Urinary bladder (tissue), 4 donors: ENCODE data around the gene TBX20. TPM values are rescaled to one million over a fixed set of nuclear protein-coding genes. Genes with fewer than 3 reads are reported as not detected.
A peak's percentile ranks its signal among the peaks of the same experiment; 100 is the strongest.

Experiments used
- DNase-seq: peaks from one replicate; pipeline ENCODE4 v3.0.0-alpha.2; 2015; ENCODE audit errors: extremely low spot score
- H3K27ac ChIP-seq: one replicate; pipeline ENCODE4 v1.5.1; 2013; ENCODE audit warnings: low read depth, mild to moderate bottlenecking, moderate library complexity
- H3K36me3 ChIP-seq: one replicate; pipeline ENCODE4 v1.6.1; 2013; ENCODE audit warnings: mild to moderate bottlenecking, moderate library complexity; ENCODE audit not compliant: insufficient read depth
- H3K4me1 ChIP-seq: one replicate; pipeline ENCODE4 v1.6.1; 2013; ENCODE audit warnings: mild to moderate bottlenecking, moderate library complexity; ENCODE audit not compliant: insufficient read depth
- H3K4me3 ChIP-seq: one replicate; pipeline ENCODE4 v1.5.1; 2013; ENCODE audit warnings: low read depth, low read length
- WGBS: extraction: QIAGEN DNeasy Blood & Tissue Kit; methylation state at CpG from one replicate; pipeline ENCODE4 v1.1.7; 2013; 5-methylcytosine and 5-hydroxymethylcytosine counted together
- polyA plus RNA-seq: library from polyadenylated mRNA; stranded (reverse); fragments of 200-250 nt; gene quantifications from one replicate; pipeline ENCODE4 v1.2.3, GENCODE V29; 2013
- total RNA-seq: library from RNA; depleted of rRNA; stranded (reverse); fragments of >200 nt; gene quantifications from one replicate; pipeline ENCODE4 v1.2.3, GENCODE V29; 2014
- donor health status: healthy with polysubstance abuse.
- donor health status: healthy.

Gene TBX20
- total and polyA plus RNA-seq, 2 donors, result 14.0 to 22.4 TPM

DNA sequence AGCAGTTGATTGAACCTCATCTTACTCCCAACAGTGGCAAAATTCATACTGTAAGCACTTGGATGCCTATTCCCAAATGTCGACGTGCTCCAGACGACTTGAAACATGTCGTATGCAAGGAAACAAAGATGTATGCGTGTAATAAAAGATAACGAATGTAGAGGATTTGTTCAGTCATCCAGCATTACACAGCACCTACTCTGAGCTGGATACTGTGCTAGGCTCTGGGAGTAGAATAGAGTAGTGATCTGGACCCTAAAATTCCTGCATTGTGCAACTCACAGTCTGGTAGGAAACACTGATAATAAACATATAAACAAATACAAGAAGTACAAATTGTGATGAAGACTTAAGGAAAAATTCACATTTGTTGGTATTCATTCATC, 5.6 kb upstream of the TBX20 start:
- Histone ChIP-seq H3K36me3 (no peaks in the 10 kb centered on the region), H3K27ac (no peak overlapping the region), H3K4me1 (no peaks in the 10 kb centered on the region), H3K4me3 (no peak overlapping the region)
- WGBS, result 30% methylated on average over 6 of the region's 6 CpGs
- no peak for DNase-seq

DNA sequence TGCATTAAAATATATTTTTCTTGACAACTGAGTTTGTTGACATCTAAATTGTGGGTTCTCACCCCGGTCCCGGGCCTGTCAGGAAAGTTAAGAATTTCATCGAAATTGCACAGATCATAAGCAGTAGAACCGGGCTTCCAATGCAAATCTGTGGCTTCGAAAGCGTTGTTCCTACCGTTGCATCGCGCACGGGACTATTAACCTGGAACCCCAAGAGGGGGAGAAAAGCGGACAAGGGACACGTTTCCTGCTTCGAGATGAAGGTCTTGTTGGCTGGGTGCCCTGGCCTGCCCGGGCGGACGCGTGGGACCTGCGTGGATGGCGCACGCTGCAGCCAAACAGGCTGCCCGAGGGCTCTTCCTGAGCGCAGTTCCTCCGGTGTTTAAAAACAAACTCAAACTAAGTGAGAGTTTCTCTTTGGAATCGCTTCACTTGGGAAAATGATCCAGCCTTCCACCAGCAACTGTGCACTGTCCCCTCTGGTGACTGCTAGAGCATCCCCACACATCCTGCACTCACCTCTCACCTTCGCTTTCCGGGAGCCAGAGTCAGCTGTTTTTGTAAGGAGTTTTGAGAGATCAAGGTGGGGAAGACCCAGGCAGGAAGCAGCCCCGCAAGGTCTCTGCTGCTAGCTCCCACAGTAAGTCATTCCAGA, 5.1 kb upstream of the TBX20 start:
- H3K4me3 ChIP-seq, result no peak overlapping the region
- 65% methylated on average over 27 of the region's 27 CpGs for WGBS
- H3K36me3 ChIP-seq, result no peaks in the 10 kb centered on the region
- no peaks in the 10 kb centered on the region for H3K4me1 ChIP-seq
- no peak overlapping the region for H3K27ac ChIP-seq
- no peak for DNase-seq

DNA sequence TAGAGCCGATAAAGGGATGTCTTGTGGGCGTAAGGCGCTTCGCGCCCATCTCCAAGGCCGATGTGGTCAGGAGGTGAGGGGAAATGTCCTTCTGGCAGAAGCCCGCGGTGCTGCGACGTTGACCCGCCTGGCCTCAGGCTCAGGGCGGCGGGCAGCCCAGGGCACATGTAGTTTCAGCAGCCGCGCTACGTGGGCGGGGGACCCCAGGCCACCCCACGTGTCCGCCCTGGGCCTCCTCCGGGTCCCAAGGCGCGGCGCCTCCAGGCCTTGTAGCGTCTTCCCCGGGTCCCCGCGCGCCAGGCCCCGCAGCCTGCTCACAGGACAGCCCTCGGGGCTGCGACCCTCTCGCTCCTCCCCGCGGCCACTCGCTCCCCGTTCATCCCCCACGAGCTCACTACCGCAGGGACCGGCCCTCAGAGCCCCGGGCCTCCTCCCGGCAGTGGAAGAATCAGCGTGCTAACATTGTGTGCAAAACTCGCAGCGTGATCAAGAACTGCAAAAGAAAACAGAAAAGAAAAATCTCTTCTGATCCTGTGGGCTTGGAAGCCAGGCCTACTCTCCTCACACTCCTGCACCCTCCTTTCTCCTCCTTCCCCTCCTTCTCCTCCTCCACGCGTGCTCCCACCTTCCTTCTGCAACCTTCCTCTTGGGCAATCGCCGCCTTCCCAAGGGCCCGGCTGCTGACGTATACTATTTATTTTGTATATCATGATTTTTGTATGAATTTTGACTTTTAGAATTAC, 4.4 kb upstream of the TBX20 start:
- Histone ChIP-seq H3K27ac (no peak overlapping the region), H3K4me3 (no peak overlapping the region), H3K4me1 (no peaks in the 10 kb centered on the region), H3K36me3 (no peaks in the 10 kb centered on the region)
- WGBS, result 71% methylated on average over 50 of the region's 50 CpGs
- DNase-seq, result no peak

DNA sequence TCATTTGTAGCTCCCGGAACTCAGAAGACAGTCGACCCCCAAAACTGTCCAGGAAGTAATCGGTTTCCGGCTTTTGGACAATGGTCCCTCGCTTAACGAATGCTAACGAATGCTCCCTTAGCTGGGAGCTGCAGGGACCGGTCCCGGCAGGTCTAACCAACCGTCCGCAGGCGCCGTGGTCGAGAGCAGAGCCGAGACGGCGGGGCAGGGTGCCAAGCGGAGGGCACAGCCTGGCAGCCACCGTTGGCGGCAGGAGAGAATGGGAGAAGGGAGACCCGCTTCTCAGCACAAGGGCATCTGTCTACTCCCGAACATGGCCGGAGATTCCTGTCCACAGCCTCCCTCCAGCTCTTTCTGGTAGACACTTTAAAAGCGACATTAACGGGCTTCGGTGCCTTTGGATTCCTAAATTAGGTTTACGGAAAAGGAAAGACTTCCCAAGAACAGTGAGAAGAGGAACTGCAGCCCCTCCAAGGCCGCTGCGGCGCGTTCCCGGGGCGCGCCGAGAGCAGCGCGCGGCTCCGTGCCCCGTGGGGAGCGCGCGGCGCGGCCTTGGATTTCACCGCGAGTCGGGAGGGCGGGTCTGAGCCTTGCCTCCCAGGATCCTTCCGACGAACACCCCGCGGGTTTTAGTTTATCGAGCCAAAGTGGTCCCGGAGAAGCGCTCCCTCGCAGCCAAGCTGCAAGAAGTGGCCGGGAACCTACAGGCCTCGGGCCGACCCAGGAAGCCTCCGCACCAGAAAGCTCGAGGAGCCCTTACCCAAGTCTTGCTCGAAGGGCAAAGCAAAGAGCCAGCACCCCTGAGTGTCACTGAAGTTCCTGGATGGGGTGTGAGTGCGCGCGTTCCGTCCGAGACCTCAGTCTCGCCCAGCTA, 3.6 kb upstream of the TBX20 start:
- Histone ChIP-seq H3K36me3 (no peaks in the 10 kb centered on the region), H3K27ac (no peak overlapping the region), H3K4me1 (no peaks in the 10 kb centered on the region), H3K4me3 (no peak overlapping the region)
- 47% methylated on average over 69 of the region's 69 CpGs for WGBS
- no peak for DNase-seq

DNA sequence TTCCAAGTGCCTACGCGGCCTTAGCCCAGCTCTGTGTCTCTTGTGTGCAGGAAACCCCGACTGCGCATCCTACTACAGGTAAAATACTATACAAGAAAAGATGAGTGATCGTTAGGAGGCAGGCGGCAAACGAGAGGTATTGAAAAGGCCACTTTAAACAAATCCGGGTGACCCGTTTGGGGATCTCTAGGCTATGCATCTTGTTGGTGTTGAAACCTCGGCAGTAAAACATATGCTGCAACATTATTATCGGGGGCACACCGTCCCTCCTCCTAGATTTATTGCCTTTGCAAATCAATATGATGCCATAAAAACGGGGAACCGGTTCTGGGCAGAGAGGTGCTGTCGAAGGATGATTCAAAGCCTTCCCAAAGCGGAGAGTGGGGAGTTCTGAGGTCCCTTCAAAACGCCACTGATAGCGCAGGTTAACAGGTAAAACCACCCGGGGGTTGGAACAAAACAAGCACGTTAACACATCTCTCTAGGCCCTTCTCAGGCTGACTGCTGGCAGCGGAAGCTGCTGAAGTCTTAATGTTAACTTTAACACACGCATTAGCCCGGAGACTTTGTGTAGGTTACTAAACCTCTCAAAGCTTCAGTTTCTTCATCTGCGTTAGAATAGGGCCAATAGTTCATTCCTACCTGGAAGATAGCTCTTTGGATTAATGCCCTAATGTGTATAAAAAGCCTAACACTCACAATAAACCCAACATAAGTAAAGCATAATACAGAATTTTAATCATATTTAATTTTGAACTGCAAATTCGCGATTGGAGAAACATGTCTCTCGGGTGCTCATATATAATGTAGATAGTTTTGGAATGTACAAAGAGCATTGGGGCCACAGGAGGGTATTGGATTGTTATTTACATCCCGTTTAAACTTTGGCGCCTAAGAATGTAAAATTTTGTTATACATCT, 2.6 kb upstream of the TBX20 start:
- Histone ChIP-seq H3K36me3 (no peaks in the 10 kb centered on the region), H3K27ac (no peak overlapping the region), H3K4me1 (no peaks in the 10 kb centered on the region), H3K4me3 (no peak overlapping the region)
- 67% methylated on average over 29 of the region's 29 CpGs for WGBS
- no peak for DNase-seq

DNA sequence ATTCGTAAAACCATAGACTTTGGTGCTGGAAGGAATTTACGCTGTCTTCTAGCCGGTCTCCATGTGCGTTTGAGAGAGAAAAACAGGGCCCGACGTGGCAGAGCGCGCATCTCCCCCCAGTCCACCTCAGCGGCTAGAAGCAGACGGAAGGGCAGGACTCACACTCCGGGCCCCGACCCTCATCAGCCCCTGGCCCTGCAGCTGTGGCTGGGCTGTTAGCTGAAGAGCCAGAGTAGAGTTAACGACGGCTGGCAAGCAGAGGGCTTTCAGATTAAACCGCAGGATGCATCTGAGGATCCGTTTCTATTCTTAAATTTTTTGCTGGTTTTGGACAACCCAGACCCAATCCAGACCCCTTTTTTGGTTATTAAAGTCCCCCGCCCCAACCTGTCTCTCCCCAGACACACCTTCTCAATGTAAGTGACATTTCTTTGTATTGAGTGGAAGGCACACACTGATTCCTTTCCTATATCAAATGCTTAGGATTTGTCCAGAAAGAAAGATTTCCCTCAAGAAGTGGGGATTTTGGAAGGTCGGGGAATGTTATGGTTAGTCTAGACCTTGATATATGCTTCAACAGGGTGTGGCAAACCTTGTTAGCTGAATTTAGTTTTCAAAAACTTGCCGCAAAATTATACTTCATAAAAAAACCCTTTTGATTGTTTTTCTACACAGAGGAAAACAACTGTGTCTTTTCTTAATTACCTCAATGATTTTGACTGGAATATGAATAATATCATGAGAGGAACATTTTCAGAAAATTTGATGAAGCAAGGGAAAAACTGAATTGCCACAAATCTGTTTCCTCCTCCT, 1.7 kb upstream of the TBX20 start:
- no peaks in the 10 kb centered on the region for H3K36me3 ChIP-seq
- H3K4me1 ChIP-seq, result no peaks in the 10 kb centered on the region
- H3K27ac ChIP-seq, result no peak overlapping the region
- 69% methylated on average over 19 of the region's 19 CpGs for WGBS
- no peak for DNase-seq
- H3K4me3 ChIP-seq, result no peak overlapping the region

DNA sequence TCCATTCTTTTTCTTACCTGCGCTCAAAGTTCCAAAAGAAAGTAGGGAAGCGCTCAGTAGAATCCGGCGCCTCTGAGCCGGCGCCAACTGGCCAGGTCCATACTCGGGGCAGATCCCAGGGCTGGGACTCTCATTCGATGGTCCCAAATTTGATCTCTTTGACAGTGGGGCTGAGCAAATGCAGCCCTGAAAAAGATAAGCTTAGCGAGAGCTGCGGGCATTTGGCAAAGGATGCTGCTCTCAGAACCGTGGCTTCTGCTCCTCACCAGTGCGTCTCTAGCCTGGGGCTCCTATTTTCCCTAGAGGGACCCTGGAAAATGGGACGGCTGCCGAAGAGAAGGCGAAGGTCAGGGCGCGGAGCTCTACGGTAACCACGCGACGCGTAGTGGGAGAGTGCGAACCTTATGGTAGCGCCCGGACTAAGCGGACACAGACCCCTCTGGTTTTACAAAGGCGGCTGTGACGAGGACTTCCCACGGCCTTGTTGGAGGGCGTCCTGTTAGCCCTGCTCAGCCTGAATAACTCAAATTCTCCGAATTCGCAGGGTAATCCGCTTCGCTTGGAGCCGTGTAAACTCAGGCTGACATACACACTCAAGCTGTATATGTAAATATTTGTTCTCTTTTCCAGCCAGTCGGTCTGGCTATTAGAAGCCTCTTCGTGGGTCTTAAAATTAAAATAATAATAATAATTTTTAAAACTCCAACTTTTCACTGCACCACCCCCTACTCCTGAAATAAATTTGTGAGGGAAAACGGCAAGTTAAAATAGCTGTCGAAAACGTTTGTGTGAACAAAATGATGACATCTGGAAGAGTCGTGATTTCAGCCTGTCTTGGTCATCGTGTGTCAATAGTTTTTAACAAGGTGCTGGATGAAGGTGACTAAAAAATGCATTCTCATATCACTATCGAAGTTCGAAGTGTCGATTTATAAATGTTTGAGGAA, 869 bp upstream of the TBX20 start:
- H3K36me3 ChIP-seq, result no peaks in the 10 kb centered on the region
- WGBS, result 61% methylated on average over 45 of the region's 45 CpGs
- H3K27ac ChIP-seq, result no peak overlapping the region
- no peaks in the 10 kb centered on the region for H3K4me1 ChIP-seq
- DNase-seq, result no peak
- H3K4me3 ChIP-seq, result peak overlapping the region; percentile 30

DNA sequence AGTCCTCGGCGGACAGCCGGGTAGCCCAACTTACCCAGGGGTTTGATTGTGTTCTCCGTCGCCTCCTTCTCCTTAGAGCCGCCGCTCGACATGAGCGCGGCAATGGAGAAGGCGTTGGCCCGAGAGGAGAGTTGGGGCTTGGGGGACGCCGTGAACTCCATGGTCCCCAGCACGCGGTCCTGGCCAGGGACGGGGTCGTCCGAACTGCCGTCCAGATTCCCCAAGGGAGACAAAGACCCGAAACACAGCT, 515 bp downstream of the TBX20 start:
- no peak for DNase-seq
- under 1% methylated on average over 21 of the region's 21 CpGs for WGBS
- H3K4me1 ChIP-seq, result no peaks in the 10 kb centered on the region
- H3K36me3 ChIP-seq, result no peaks in the 10 kb centered on the region
- no peak overlapping the region for H3K27ac ChIP-seq
- peak overlapping the region; percentile 30 for H3K4me3 ChIP-seq

DNA sequence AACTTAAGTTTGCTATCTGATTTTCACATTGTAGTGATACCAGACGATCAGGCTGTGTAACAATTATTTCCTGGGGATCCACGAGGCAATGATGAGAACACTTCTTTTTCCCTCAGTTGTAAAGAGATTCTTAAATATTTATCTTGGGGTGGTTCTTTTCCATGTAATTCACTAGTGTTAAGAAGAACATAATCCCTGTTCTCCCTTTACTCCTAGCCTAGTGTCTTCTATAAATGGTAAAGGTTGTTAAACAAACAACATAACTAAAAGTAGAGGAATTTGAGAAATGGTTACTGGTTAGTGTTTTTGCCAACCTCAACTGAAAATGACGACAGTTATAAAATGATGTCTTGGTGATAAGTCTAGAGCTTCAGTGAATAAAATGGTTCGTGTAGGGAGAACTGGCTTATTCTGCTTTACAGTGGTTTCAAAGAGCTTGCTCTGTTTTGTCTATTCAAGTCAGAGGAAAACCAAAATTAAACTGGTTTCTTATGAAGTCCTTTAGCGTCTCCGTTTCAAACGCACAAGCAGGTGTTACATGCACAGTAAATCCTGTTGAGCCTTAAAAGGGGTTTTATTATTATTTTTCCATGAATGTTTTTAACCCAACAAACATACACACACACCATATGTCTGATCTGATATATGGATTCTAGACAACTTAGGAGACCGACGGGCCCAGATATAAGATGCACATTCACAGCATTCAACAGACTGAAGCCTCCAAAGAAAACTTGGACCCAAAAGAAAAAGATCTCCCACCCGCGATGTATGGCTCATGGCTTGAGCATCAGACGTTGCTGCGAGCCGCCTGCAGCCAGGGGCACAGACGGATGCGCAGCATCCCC, 1.1 kb downstream of the TBX20 start:
- Histone ChIP-seq H3K36me3 (no peaks in the 10 kb centered on the region), H3K4me3 (peak overlapping the region; percentile 30), H3K27ac (no peak overlapping the region), H3K4me1 (no peaks in the 10 kb centered on the region)
- DNase-seq, result no peak
- 4% methylated on average over 16 of the region's 16 CpGs for WGBS

DNA sequence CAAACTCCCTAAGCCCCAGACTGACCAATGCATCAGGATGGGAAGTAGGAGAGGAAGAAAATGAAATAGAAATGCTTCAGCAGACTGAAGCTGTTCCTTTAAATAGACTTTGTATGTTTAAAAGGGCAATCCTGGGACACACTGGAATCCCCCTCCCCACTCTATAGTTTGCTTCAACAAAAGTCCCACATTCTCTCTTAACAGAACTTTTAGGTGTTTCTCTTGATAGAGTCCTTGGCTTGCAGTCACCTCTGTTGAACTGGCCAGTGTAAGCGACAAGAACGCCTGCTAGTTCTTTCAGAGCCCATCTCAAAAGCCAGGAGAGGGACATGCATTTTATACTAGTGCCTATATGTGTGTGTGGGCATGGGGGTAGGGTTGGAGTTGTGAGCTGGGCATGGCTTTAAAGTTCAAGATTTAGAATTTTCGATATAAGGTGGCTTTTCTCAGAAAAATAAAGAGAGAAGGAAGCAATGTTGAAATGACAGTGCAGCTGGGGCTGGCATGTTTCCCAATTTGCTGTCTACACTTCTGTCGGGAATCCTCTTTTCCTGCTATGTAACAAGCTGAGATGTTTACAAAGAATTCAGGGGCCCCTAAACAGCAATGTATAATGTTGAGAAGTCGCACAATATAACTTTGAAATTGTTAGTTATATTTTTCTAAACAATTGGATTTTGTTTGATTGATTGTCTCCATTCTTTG, 2.1 kb downstream of the TBX20 start:
- H3K4me1 ChIP-seq, result no peaks in the 10 kb centered on the region
- H3K4me3 ChIP-seq, result no peak overlapping the region
- H3K27ac ChIP-seq, result no peak overlapping the region
- H3K36me3 ChIP-seq, result no peaks in the 10 kb centered on the region
- 24% methylated on average over 5 of the region's 5 CpGs for WGBS
- no peak for DNase-seq

DNA sequence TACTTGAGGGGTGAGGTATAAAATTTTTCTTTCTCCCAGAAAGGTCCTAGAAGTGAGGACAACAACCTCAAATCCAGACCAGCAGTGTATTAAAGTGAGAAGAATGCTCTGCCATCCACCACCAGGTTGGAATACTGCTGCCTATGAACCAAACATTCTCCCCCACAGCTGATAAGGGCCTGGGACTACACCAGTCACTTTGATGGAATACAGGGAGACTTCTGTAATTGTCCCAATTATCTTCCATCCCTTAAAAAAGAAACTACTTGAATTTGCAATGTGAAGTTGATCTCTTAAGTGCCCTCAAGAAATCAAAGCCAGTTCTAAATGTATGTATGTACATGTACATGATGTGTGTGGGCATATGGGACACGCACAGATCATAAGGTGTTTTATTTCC, 3.0 kb downstream of the TBX20 start:
- Histone ChIP-seq H3K36me3 (no peaks in the 10 kb centered on the region), H3K27ac (no peak overlapping the region), H3K4me1 (no peaks in the 10 kb centered on the region), H3K4me3 (no peak overlapping the region)
- no peak for DNase-seq
- WGBS, result 49% methylated on average over 1 of the region's 1 CpG
